Osteocyte (in vitro differentiated cells): Measurements from ENCODE around the gene SYNE1. TPM values are rescaled to one million over a fixed set of nuclear protein-coding genes. Genes with fewer than 3 reads are reported as not detected.

ENCODE experiments used
- DNase-seq: peaks from one replicate; pipeline ENCODE4 v3.0.0; 2021; ENCODE audit warnings: mixed read lengths; ENCODE audit not compliant: unreplicated experiment; ENCODE audit errors: extremely low spot score
- H3K27ac Mint-ChIP-seq: one replicate; pipeline ENCODE4 v1.8.0; 2021; ENCODE audit warnings: mild to moderate bottlenecking, mixed read lengths; ENCODE audit not compliant: unreplicated experiment
- H3K27me3 Mint-ChIP-seq: one replicate; pipeline ENCODE4 v1.8.0; 2021; ENCODE audit warnings: mixed read lengths; ENCODE audit not compliant: unreplicated experiment
- H3K36me3 Mint-ChIP-seq: one replicate; pipeline ENCODE4 v1.8.0; 2021; ENCODE audit warnings: mixed read lengths; ENCODE audit not compliant: unreplicated experiment
- H3K4me1 Mint-ChIP-seq: one replicate; pipeline ENCODE4 v1.8.0; 2021; ENCODE audit warnings: mixed read lengths; ENCODE audit not compliant: unreplicated experiment
- H3K4me3 Mint-ChIP-seq: one replicate; pipeline ENCODE4 v1.8.0; 2021; ENCODE audit warnings: mild to moderate bottlenecking, moderate library complexity, mixed read lengths; ENCODE audit not compliant: unreplicated experiment
- H3K9me3 Mint-ChIP-seq: one replicate; pipeline ENCODE4 v1.8.0; 2021; ENCODE audit warnings: mixed read lengths; ENCODE audit not compliant: unreplicated experiment
- total RNA-seq: library from RNA; stranded (reverse); gene quantifications from 2 replicates; pipeline ENCODE4 v1.2.1, GENCODE V29; 2021
- TF ChIP-seq, protein P1 (sequence below): fragments of 200-600 bp; sonication (generic); IDR thresholded peaks from 2 replicates; pipeline ENCODE4 v1.5.0; 2021; ENCODE audit warnings: antibody characterized with exemption, mild to moderate bottlenecking, moderate library complexity

The SYNE1 gene
- total RNA-seq, 1 donor from 2014 or later = 130 TPM

DNA sequence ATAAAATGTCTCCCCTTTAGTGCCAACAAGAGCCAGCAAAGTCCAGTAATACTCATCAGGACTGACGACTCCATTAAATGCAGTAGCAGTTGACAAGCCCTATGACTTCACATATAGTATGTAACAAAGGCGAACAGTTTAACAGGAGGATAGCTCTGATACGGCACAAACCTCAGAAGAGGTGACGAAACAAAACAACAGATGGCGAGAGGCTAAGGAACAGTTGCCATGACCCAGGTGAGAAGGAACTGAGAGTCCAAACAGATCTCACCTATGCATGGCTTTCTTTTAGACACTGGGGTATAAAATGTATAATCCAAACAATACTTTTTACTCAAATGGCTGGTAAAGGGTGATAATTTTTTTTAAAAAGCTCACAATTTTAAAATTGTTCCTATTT is 37.1 kb downstream of the SYNE1 start:
- Mint-ChIP-seq H3K36me3 (no peaks in the 10 kb centered on the region), H3K4me1 (peaks cover 2% of the 10 kb centered on the region), H3K27ac (no peak overlapping the region), H3K9me3 (no peaks in the 10 kb centered on the region), H3K4me3 (no peak overlapping the region), H3K27me3 (peaks cover 4% of the 10 kb centered on the region)
- DNase-seq = no peak
- TF ChIP-seq, protein P1, sequence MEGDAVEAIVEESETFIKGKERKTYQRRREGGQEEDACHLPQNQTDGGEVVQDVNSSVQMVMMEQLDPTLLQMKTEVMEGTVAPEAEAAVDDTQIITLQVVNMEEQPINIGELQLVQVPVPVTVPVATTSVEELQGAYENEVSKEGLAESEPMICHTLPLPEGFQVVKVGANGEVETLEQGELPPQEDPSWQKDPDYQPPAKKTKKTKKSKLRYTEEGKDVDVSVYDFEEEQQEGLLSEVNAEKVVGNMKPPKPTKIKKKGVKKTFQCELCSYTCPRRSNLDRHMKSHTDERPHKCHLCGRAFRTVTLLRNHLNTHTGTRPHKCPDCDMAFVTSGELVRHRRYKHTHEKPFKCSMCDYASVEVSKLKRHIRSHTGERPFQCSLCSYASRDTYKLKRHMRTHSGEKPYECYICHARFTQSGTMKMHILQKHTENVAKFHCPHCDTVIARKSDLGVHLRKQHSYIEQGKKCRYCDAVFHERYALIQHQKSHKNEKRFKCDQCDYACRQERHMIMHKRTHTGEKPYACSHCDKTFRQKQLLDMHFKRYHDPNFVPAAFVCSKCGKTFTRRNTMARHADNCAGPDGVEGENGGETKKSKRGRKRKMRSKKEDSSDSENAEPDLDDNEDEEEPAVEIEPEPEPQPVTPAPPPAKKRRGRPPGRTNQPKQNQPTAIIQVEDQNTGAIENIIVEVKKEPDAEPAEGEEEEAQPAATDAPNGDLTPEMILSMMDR = no peak

GRCh38 chr6:152598901-152599537 is 38.1 kb downstream of the SYNE1 start:
- DNase-seq = no peak
- Mint-ChIP-seq H3K9me3 (no peaks in the 10 kb centered on the region), H3K27me3 (peaks cover 4% of the 10 kb centered on the region), H3K4me3 (no peak overlapping the region), H3K27ac (no peak overlapping the region), H3K36me3 (no peaks in the 10 kb centered on the region), H3K4me1 (peaks cover 2% of the 10 kb centered on the region)
- TF ChIP-seq, protein P1 = no peak

DNA sequence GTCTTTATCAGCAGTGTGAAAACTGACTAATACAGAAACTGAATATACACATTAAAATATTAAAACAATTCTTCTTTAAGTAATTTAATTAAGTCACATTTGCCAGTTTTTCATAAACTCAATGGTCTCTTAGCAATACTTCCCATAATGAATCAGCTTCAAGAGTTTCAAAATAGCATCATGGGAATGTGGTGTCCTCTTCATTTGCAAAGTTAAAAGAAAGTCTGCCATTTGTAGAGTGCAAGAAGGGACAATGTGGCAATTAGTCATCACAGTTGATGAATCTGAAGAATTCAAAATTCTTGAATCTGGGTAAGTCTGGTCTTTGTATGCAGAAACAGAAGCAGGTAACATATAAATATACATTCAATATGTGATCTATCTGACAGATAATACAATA is 38.7 kb downstream of the SYNE1 start:
- Mint-ChIP-seq H3K9me3 (no peaks in the 10 kb centered on the region), H3K4me1 (peaks cover 2% of the 10 kb centered on the region), H3K36me3 (no peaks in the 10 kb centered on the region), H3K4me3 (no peak overlapping the region), H3K27me3 (peaks cover 4% of the 10 kb centered on the region), H3K27ac (no peak overlapping the region)
- DNase-seq = no peak
- TF ChIP-seq, protein P1 = no peak

DNA sequence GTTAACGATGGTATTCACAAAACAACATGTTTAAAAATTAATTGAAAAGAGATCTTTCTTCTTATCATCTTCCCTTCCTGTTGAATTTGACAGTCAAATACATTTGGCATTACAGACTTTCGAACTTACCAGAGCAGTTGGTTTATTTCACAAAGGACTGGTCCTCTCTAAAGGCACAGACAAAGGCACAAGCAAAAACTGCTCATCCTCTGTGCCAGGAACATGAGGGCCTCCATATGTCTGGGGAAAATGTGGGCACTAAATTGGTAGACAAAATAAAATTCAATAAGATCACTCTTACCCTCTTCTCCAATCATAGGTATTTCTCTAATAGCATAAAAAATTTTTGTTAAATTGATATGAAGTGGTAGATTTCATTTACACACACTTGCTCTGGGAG is 40.4 kb downstream of the SYNE1 start:
- TF ChIP-seq, protein P1 = no peak
- Mint-ChIP-seq H3K9me3 (peaks cover 1% of the 10 kb centered on the region), H3K27ac (no peak overlapping the region), H3K4me1 (peaks cover 2% of the 10 kb centered on the region), H3K36me3 (no peaks in the 10 kb centered on the region), H3K4me3 (no peak overlapping the region), H3K27me3 (no peaks in the 10 kb centered on the region)
- no peak for DNase-seq

- Mint-ChIP-seq H3K4me3 (no peak overlapping the region), H3K27ac (no peak overlapping the region), H3K9me3 (peaks cover 5% of the 10 kb centered on the region), H3K4me1 (peaks cover 2% of the 10 kb centered on the region), H3K27me3 (no peaks in the 10 kb centered on the region), H3K36me3 (no peaks in the 10 kb centered on the region)
- no peak for DNase-seq
- TF ChIP-seq, protein P1 = peak; percentile 48
These were observed 41.7 kb downstream of the SYNE1 start for GRCh38 chr6:152595499-152595898.
